GM23338 (cell line): ENCODE data around the gene AQP6.

Experiments used
- CREB1 ChIP-seq: fragments of 250-450 bp; sonication (Bioruptor Pico); IDR thresholded peaks from 2 replicates; pipeline ENCODE4 v1.5.0; 2020; ENCODE audit warnings: low read depth, mild to moderate bottlenecking, moderate library complexity
- EZH2 ChIP-seq: fragments of 200-600 bp; sonication (generic); IDR thresholded peaks from one replicate; pipeline ENCODE4 v1.8.0; 2017; ENCODE audit warnings: antibody characterized with exemption, mild to moderate bottlenecking, low read depth; ENCODE audit not compliant: unreplicated experiment
- EZH2phosphoT487 ChIP-seq: fragments of 200-600 bp; sonication (generic); IDR thresholded peaks from one replicate; pipeline ENCODE4 v1.8.1; 2018; ENCODE audit warnings: antibody characterized with exemption; ENCODE audit not compliant: unreplicated experiment
- JUNB ChIP-seq: IDR thresholded peaks from one replicate; pipeline ENCODE4 v1.6.1; 2016; ENCODE audit warnings: antibody characterized with exemption; ENCODE audit not compliant: unreplicated experiment
- POLR2AphosphoS5 ChIP-seq: IDR thresholded peaks from 2 replicates; pipeline ENCODE4 v1.6.1; 2016; ENCODE audit warnings: antibody characterized with exemption, low read depth
- ZNF331 ChIP-seq: fragments of 250-450 bp; sonication (Bioruptor Pico); IDR thresholded peaks from 2 replicates; pipeline ENCODE4 v1.5.0; 2020; ENCODE audit warnings: low read depth, mild to moderate bottlenecking, moderate library complexity
- TF ChIP-seq, protein P1 (sequence below), 2 experiments: fragments of 200-600 bp in 1 of 2; sonication (generic) in 1 of 2; conservative IDR thresholded peaks; 2 replicates each; pipeline versions ENCODE4 v1.5.1 to v1.6.1; 2016 to 2017; ENCODE audit warnings: antibody characterized with exemption in 2 of 2, low read depth in 2 of 2, mild to moderate bottlenecking in 2 of 2, moderate library complexity in 1 of 2
- TF ChIP-seq, protein P2 (sequence below): IDR thresholded peaks from one replicate; pipeline ENCODE4 v1.6.1; 2018; ENCODE audit warnings: antibody characterized with exemption; ENCODE audit not compliant: unreplicated experiment

DNA sequence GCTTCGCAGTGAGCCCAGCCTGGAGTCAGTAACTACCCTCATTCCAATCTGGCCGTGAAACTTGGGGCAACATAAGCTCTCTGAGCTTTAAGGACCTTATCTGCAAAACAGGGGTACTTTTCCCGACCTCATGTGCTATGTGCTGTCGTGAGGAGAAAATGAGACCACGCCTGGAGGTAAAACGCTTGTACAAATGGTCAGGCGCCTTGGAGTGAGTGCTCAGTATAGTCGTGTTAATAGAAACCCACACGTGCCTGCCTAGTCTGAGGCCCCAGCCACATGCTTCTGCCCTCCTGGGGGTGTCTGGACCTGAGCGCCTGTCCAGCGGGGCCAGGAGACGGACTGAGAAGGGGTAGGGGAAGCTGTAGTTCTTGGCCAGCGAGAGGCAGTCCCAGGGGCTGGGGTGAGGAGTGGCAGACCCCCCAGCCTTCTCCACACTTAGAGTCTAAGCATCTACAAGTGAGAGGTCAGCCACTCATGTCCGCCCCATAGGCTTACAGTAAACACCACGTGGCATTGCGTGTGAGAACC, 6.2 kb upstream of the AQP6 start:
- TF ChIP-seq, protein P1, sequence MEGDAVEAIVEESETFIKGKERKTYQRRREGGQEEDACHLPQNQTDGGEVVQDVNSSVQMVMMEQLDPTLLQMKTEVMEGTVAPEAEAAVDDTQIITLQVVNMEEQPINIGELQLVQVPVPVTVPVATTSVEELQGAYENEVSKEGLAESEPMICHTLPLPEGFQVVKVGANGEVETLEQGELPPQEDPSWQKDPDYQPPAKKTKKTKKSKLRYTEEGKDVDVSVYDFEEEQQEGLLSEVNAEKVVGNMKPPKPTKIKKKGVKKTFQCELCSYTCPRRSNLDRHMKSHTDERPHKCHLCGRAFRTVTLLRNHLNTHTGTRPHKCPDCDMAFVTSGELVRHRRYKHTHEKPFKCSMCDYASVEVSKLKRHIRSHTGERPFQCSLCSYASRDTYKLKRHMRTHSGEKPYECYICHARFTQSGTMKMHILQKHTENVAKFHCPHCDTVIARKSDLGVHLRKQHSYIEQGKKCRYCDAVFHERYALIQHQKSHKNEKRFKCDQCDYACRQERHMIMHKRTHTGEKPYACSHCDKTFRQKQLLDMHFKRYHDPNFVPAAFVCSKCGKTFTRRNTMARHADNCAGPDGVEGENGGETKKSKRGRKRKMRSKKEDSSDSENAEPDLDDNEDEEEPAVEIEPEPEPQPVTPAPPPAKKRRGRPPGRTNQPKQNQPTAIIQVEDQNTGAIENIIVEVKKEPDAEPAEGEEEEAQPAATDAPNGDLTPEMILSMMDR (conservative IDR thresholded peaks at IDR 0.05; ENCODE audit: low read depth in 2 of 2) = no peak
- TF ChIP-seq EZH2 (no peak), EZH2phosphoT487 (no peak), ZNF331 (CRISPR knock-in tag) (no peak), POLR2AphosphoS5 (no peak), JUNB (no peak), CREB1 (no peak)
- TF ChIP-seq, protein P2, sequence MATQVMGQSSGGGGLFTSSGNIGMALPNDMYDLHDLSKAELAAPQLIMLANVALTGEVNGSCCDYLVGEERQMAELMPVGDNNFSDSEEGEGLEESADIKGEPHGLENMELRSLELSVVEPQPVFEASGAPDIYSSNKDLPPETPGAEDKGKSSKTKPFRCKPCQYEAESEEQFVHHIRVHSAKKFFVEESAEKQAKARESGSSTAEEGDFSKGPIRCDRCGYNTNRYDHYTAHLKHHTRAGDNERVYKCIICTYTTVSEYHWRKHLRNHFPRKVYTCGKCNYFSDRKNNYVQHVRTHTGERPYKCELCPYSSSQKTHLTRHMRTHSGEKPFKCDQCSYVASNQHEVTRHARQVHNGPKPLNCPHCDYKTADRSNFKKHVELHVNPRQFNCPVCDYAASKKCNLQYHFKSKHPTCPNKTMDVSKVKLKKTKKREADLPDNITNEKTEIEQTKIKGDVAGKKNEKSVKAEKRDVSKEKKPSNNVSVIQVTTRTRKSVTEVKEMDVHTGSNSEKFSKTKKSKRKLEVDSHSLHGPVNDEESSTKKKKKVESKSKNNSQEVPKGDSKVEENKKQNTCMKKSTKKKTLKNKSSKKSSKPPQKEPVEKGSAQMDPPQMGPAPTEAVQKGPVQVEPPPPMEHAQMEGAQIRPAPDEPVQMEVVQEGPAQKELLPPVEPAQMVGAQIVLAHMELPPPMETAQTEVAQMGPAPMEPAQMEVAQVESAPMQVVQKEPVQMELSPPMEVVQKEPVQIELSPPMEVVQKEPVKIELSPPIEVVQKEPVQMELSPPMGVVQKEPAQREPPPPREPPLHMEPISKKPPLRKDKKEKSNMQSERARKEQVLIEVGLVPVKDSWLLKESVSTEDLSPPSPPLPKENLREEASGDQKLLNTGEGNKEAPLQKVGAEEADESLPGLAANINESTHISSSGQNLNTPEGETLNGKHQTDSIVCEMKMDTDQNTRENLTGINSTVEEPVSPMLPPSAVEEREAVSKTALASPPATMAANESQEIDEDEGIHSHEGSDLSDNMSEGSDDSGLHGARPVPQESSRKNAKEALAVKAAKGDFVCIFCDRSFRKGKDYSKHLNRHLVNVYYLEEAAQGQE = no peak
